Endodermal cell (in vitro differentiated cells): Measurements from ENCODE around the gene UNC13A. TPM values are rescaled to one million over a fixed set of nuclear protein-coding genes. Genes with fewer than 3 reads are reported as not detected.

Source experiments
- DNase-seq: peaks from one replicate; pipeline ENCODE4 v3.0.0-alpha.2; 2017
- H3K27ac ChIP-seq: 2 replicates; pipeline ENCODE4 v1.5.1; 2013; ENCODE audit warnings: mild to moderate bottlenecking, low read depth, low read length, moderate library complexity
- H3K27me3 ChIP-seq: 2 replicates; pipeline ENCODE4 v1.6.1; 2013; ENCODE audit warnings: mild to moderate bottlenecking, low read length, moderate library complexity; ENCODE audit not compliant: insufficient read depth, control insufficient read depth, poor library complexity, severe bottlenecking
- H3K36me3 ChIP-seq: 2 replicates; pipeline ENCODE4 v1.7.0; 2013; ENCODE audit warnings: mild to moderate bottlenecking, low read length, moderate library complexity; ENCODE audit not compliant: control insufficient read depth, insufficient read depth
- H3K4me1 ChIP-seq: one replicate; pipeline ENCODE4 v1.7.0; 2013; ENCODE audit warnings: low read length; ENCODE audit not compliant: control insufficient read depth, insufficient read depth
- H3K4me3 ChIP-seq: 2 replicates; pipeline ENCODE4 v1.5.1; 2013; ENCODE audit warnings: mild to moderate bottlenecking, low read length, moderate library complexity
- H3K9ac ChIP-seq: 2 replicates; pipeline ENCODE4 v1.6.1; 2013; ENCODE audit warnings: mild to moderate bottlenecking, low read length, moderate library complexity; ENCODE audit not compliant: poor library complexity, severe bottlenecking; ENCODE audit errors: extremely low read depth
- H3K9me3 ChIP-seq: 2 replicates; pipeline ENCODE4 v1.6.1; 2013; ENCODE audit warnings: mild to moderate bottlenecking, low read length, moderate library complexity; ENCODE audit not compliant: control insufficient read depth
- H3K27ac Mint-ChIP-seq: 2 replicates; pipeline ENCODE4 v1.8.0; 2020; ENCODE audit warnings: mixed read lengths
- H3K27me3 Mint-ChIP-seq: 2 replicates; pipeline ENCODE4 v1.8.0; 2021; ENCODE audit warnings: mild to moderate bottlenecking, mixed read lengths; ENCODE audit not compliant: insufficient read depth
- H3K36me3 Mint-ChIP-seq: 2 replicates; pipeline ENCODE4 v1.8.0; 2020; ENCODE audit warnings: low read depth, mixed read lengths
- H3K4me1 Mint-ChIP-seq: 2 replicates; pipeline ENCODE4 v1.8.0; 2020; ENCODE audit warnings: mixed read lengths
- H3K4me3 Mint-ChIP-seq: 2 replicates; pipeline ENCODE4 v1.8.0; 2020; ENCODE audit warnings: mild to moderate bottlenecking, moderate library complexity, mixed read lengths
- H3K9me3 Mint-ChIP-seq: 2 replicates; pipeline ENCODE4 v1.8.0; 2020; ENCODE audit warnings: mild to moderate bottlenecking, mixed read lengths
- CTCF ChIP-seq: fragments of 200-600 bp; sonication (generic); conservative IDR thresholded peaks from 2 replicates; pipeline ENCODE4 v1.5.0; 2021; ENCODE audit warnings: antibody characterized with exemption, mild to moderate bottlenecking
- WGBS, 2 experiments: methylation state at CpG; one replicate each; pipeline versions ENCODE4 v1.1.5 to v1.1.7; 2013; ENCODE audit warnings: missing lambda C conversion rate in 2 of 2, mixed read lengths in 1 of 2; ENCODE audit not compliant: insufficient coverage in 1 of 2, insufficient read length in 1 of 2; 5-methylcytosine and 5-hydroxymethylcytosine counted together
- total RNA-seq, 2 donors: library from RNA; stranded (reverse); fragmentation: NEBNext Ultra II Directional in 1 of 2; extraction: Animal tissue kit (Norgen Biotek cat#: 25700) in 1 of 2; gene quantifications; 2 replicates in 1 of 2; 3 replicates in 1 of 2; pipeline ENCODE4 v1.2.1, GENCODE V29; 2021

UNC13A gene
- total RNA-seq, 2 donors from 2014 or later: 5.6 to 10.7 TPM

GRCh38 chr19:17602872-17603510 lies 85.2 kb downstream of the UNC13A start:
- H3K4me3 ChIP-seq: no peak overlapping the region
- no peak overlapping the region for H3K27ac Mint-ChIP-seq
- peaks cover 8% of the 10 kb centered on the region for H3K4me1 Mint-ChIP-seq
- WGBS, 2 experiments: 83 to 95% methylated on average over 7 of the region's 7 CpGs
- no peaks in the 10 kb centered on the region for H3K9me3 Mint-ChIP-seq
- peaks cover 25% of the 10 kb centered on the region for H3K27me3 Mint-ChIP-seq
- no peak for DNase-seq
- no peak overlapping the region for H3K9ac ChIP-seq
- H3K27ac ChIP-seq: no peak overlapping the region
- no peak overlapping the region for H3K4me3 Mint-ChIP-seq
- H3K4me1 ChIP-seq: no peaks in the 10 kb centered on the region
- H3K9me3 ChIP-seq: no peaks in the 10 kb centered on the region
- TF ChIP-seq CTCF: no peak
- no peaks in the 10 kb centered on the region for H3K36me3 Mint-ChIP-seq
- H3K27me3 ChIP-seq: no peaks in the 10 kb centered on the region
- no peaks in the 10 kb centered on the region for H3K36me3 ChIP-seq

GRCh38 chr19:17602217-17602616 lies 85.9 kb downstream of the UNC13A start:
- 87 to 90% methylated on average over 8 of the region's 8 CpGs for WGBS, 2 experiments
- Histone ChIP-seq H3K9me3 (no peaks in the 10 kb centered on the region), H3K9ac (no peak overlapping the region), H3K27me3 (no peaks in the 10 kb centered on the region), H3K4me3 (no peak overlapping the region), H3K27ac (no peak overlapping the region), H3K4me1 (no peaks in the 10 kb centered on the region), H3K36me3 (no peaks in the 10 kb centered on the region)
- DNase-seq: no peak
- peaks cover 8% of the 10 kb centered on the region for H3K4me1 Mint-ChIP-seq
- no peaks in the 10 kb centered on the region for H3K9me3 Mint-ChIP-seq
- no peak overlapping the region for H3K27ac Mint-ChIP-seq
- TF ChIP-seq CTCF: no peak
- no peaks in the 10 kb centered on the region for H3K36me3 Mint-ChIP-seq
- peaks cover 25% of the 10 kb centered on the region for H3K27me3 Mint-ChIP-seq
- no peak overlapping the region for H3K4me3 Mint-ChIP-seq

- H3K4me1 ChIP-seq: no peaks in the 10 kb centered on the region
- H3K27ac ChIP-seq: no peak overlapping the region
- 75 to 77% methylated on average over 5 to 9 of the region's 9 CpGs for WGBS, 2 experiments
- H3K36me3 ChIP-seq: no peaks in the 10 kb centered on the region
- H3K9me3 ChIP-seq: no peaks in the 10 kb centered on the region
- H3K27me3 ChIP-seq: no peaks in the 10 kb centered on the region
- peaks cover 25% of the 10 kb centered on the region for H3K27me3 Mint-ChIP-seq
- no peak for TF ChIP-seq CTCF
- no peak overlapping the region for H3K27ac Mint-ChIP-seq
- no peak overlapping the region for H3K9ac ChIP-seq
- no peak overlapping the region for H3K4me3 ChIP-seq
- no peaks in the 10 kb centered on the region for H3K9me3 Mint-ChIP-seq
- H3K36me3 Mint-ChIP-seq: no peaks in the 10 kb centered on the region
- no peak for DNase-seq
- H3K4me3 Mint-ChIP-seq: no peak overlapping the region
- peaks cover 6% of the 10 kb centered on the region for H3K4me1 Mint-ChIP-seq
Observed at GRCh38 chr19:17601683-17602082, 86.5 kb downstream of the UNC13A start.
